ENCODE data around the gene BCAS3. TPM values are rescaled to one million over a fixed set of nuclear protein-coding genes. Genes with fewer than 3 reads are reported as not detected.
"Not testable (repeated sequence)": the region's sequence is repeated elsewhere in the genome, so short reads cannot be mapped to it uniquely, and the experiment has no call there.

Gene BCAS3
- total RNA-seq, 1 donor from 2014 or later: 44.8 TPM

- H3K36me3 Mint-ChIP-seq (ENCODE audit: unreplicated experiment): peaks cover 18% of the 10 kb centered on the region
- no peak overlapping the region for H3K4me3 Mint-ChIP-seq (ENCODE audit: unreplicated experiment)
- H3K27me3 Mint-ChIP-seq (ENCODE audit: unreplicated experiment): no peaks in the 10 kb centered on the region
- H3K27ac Mint-ChIP-seq (ENCODE audit: unreplicated experiment): no peak overlapping the region
- H3K9me3 Mint-ChIP-seq (ENCODE audit: unreplicated experiment): peaks cover 8% of the 10 kb centered on the region
- TF ChIP-seq, protein P1, sequence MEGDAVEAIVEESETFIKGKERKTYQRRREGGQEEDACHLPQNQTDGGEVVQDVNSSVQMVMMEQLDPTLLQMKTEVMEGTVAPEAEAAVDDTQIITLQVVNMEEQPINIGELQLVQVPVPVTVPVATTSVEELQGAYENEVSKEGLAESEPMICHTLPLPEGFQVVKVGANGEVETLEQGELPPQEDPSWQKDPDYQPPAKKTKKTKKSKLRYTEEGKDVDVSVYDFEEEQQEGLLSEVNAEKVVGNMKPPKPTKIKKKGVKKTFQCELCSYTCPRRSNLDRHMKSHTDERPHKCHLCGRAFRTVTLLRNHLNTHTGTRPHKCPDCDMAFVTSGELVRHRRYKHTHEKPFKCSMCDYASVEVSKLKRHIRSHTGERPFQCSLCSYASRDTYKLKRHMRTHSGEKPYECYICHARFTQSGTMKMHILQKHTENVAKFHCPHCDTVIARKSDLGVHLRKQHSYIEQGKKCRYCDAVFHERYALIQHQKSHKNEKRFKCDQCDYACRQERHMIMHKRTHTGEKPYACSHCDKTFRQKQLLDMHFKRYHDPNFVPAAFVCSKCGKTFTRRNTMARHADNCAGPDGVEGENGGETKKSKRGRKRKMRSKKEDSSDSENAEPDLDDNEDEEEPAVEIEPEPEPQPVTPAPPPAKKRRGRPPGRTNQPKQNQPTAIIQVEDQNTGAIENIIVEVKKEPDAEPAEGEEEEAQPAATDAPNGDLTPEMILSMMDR (IDR thresholded peaks at IDR 0.05; ENCODE audit: partially characterized antibody, unreplicated experiment): no peak
- no peaks in the 10 kb centered on the region for H3K4me1 Mint-ChIP-seq (ENCODE audit: low read depth, unreplicated experiment)
- DNase-seq: no peak
These were observed 759.5 kb downstream of the BCAS3 start for GRCh38 chr17:61436995-61437704.

GRCh38 chr17:61440697-61441096, 763.0 kb downstream of the BCAS3 start:
- H3K36me3 Mint-ChIP-seq (ENCODE audit: unreplicated experiment): peaks cover 18% of the 10 kb centered on the region
- DNase-seq: no peak
- no peak overlapping the region for H3K27ac Mint-ChIP-seq (ENCODE audit: unreplicated experiment)
- H3K4me1 Mint-ChIP-seq (ENCODE audit: low read depth, unreplicated experiment): no peaks in the 10 kb centered on the region
- H3K27me3 Mint-ChIP-seq (ENCODE audit: unreplicated experiment): peaks cover 2% of the 10 kb centered on the region
- TF ChIP-seq, protein P1 (IDR thresholded peaks at IDR 0.05; ENCODE audit: partially characterized antibody, unreplicated experiment): no peak
- no peak overlapping the region for H3K4me3 Mint-ChIP-seq (ENCODE audit: unreplicated experiment)
- peaks cover 10% of the 10 kb centered on the region for H3K9me3 Mint-ChIP-seq (ENCODE audit: unreplicated experiment)

GRCh38 chr17:61441507-61441906, 763.9 kb downstream of the BCAS3 start:
- H3K27ac Mint-ChIP-seq (ENCODE audit: unreplicated experiment); H3K27me3 Mint-ChIP-seq (ENCODE audit: unreplicated experiment); DNase-seq; H3K4me1 Mint-ChIP-seq (ENCODE audit: low read depth, unreplicated experiment); H3K4me3 Mint-ChIP-seq (ENCODE audit: unreplicated experiment); H3K9me3 Mint-ChIP-seq (ENCODE audit: unreplicated experiment): not testable (repeated sequence)
- H3K36me3 Mint-ChIP-seq (ENCODE audit: unreplicated experiment): peaks cover 18% of the 10 kb centered on the region

DNA sequence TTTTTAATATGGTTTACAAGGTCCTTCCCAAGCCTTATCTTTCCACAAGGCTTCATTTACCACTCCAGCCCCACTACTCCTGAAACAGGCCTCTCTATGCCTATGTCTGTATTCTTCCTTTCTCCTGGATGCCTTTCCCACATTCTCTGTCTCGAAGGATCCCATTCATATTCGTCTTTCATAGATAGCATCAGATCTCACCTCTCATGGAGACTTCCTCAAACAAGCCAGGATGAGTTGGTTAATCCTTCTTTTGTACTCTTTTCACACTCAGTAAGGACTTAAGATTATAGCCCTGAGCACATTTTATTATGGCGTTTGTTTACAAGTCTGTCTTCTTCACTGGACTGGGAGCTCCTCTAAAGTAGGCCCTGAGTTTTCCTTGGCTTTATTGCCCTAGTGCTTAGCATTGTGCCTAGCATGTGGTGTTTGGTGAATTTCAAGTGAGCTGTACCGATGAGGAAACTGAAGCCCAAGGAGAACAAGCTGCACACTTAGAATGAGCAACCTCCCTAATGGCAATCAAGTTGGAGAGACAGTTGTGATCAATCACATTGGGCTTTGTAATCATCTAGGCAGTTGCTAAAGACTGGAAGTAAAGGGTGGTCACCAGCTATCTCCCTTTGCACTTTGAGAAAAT, 764.6 kb downstream of the BCAS3 start:
- no peak for DNase-seq
- H3K4me1 Mint-ChIP-seq (ENCODE audit: low read depth, unreplicated experiment): no peaks in the 10 kb centered on the region
- H3K36me3 Mint-ChIP-seq (ENCODE audit: unreplicated experiment): peaks cover 13% of the 10 kb centered on the region
- H3K27me3 Mint-ChIP-seq (ENCODE audit: unreplicated experiment): peaks cover 5% of the 10 kb centered on the region
- no peak overlapping the region for H3K27ac Mint-ChIP-seq (ENCODE audit: unreplicated experiment)
- H3K4me3 Mint-ChIP-seq (ENCODE audit: unreplicated experiment): no peak overlapping the region
- peaks cover 8% of the 10 kb centered on the region for H3K9me3 Mint-ChIP-seq (ENCODE audit: unreplicated experiment)
- TF ChIP-seq, protein P1 (IDR thresholded peaks at IDR 0.05; ENCODE audit: partially characterized antibody, unreplicated experiment): no peak

Other genes with a start within 250 kb of the BCAS3 start
- gene APPBP2, start 151.6 kb upstream of the BCAS3 start, total RNA-seq (ENCODE audit: unreplicated experiment): 46.8 TPM
- gene PPM1D, start 77.7 kb upstream of the BCAS3 start, total RNA-seq (ENCODE audit: unreplicated experiment): 19.3 TPM

Measured in glutamatergic neuron (in vitro differentiated cells).